ENCODE data around the gene BTBD19. TPM values are rescaled to one million over a fixed set of nuclear protein-coding genes. Genes with fewer than 3 reads are reported as not detected.

BTBD19 gene
- total and polyA plus RNA-seq, 9 of the 15 experiments (the other 6 are each of a cell fraction or from before 2014, with no cell fraction given), result 0.22 to 2.0 (median 0.95) TPM

DNA sequence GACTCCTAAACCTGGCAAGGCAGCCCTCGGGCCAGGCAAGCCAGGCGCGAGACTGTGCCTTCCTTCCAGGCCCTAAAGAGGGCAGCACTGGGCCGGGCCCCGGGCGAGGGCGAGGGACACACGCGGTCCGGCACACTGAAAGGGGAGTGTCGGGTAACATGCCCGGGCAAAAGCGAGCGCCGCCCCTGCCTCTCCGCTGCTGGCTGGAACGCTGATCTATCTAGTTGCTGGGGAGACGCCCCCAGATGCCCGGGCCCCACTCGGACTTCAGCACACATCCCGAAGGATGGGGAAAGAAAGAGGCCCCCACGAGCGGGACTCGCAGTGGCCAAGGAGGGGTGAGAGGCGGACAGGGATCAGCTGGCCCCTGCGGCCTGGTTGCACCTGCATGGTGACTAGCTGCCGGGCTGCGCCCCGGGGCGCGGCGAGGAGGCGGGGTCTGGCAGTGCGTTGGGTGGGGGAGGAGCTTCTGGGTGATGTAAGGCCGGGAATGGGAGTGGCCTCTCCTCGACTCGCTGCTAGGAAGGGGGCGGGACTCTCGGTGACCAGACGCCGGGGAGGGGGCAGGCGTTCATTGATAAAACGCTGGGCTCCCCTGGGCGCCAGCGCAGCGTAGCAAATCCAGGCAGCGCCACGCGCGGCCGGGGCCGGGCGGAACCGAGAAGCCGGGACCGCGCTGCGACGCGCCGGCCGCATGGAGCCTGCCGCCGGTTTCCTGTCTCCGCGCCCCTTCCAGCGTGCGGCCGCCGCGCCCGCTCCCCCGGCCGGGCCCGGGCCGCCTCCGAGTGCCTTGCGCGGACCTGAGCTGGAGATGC lies 8.3 kb upstream of the BTBD19 start, which contains the start of gene PLK3 (continued):
- TF ChIP-seq, protein P1, sequence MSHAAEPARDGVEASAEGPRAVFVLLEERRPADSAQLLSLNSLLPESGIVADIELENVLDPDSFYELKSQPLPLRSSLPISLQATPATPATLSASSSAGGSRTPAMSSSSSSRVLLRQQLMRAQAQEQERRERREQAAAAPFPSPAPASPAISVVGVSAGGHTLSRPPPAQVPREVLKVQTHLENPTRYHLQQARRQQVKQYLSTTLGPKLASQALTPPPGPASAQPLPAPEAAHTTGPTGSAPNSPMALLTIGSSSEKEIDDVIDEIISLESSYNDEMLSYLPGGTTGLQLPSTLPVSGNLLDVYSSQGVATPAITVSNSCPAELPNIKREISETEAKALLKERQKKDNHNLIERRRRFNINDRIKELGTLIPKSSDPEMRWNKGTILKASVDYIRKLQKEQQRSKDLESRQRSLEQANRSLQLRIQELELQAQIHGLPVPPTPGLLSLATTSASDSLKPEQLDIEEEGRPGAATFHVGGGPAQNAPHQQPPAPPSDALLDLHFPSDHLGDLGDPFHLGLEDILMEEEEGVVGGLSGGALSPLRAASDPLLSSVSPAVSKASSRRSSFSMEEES (CRISPR knock-in tag; IDR thresholded peaks at IDR 0.05), result no peak
- peak; percentile 64; the same call in 1 of the 2 replicates for TF ChIP-seq SMARCE1 (IDR thresholded peaks at IDR 0.05)
- peak; percentile 82; the same call in 1 of the 2 replicates for TF ChIP-seq E2F3 (CRISPR knock-in tag; IDR thresholded peaks at IDR 0.05)
- TF ChIP-seq TAF7 (tag; IDR thresholded peaks at IDR 0.05), result no peak
- TF ChIP-seq SP1 (CRISPR knock-in tag; IDR thresholded peaks at IDR 0.05), result peak; percentile 86; the same call in 1 of the 2 replicates
- no peak for TF ChIP-seq NR1H2 (CRISPR knock-in tag; IDR thresholded peaks at IDR 0.05)
- no peak for TF ChIP-seq ATF1 (CRISPR knock-in tag; IDR thresholded peaks at IDR 0.05)
- TF ChIP-seq ATF1 (tag; IDR thresholded peaks at IDR 0.05), result peak; percentile 90
- TF ChIP-seq NUFIP1 (IDR thresholded peaks at IDR 0.05; ENCODE audit: partially characterized antibody), result peak; percentile 62
- peak; percentile 68 for TF ChIP-seq ARID1B (IDR thresholded peaks at IDR 0.05)
- peak; percentile 98 for TF ChIP-seq NBN (IDR thresholded peaks at IDR 0.05; ENCODE audit: low read depth)
- TF ChIP-seq HDAC2 (IDR thresholded peaks at IDR 0.05), result peak; percentile 98
- peak; percentile 85 for TF ChIP-seq POLR2AphosphoS5 (IDR thresholded peaks at IDR 0.05; ENCODE audit: control insufficient read depth, insufficient read depth, low read depth, low read length)
- TF ChIP-seq, protein P2, sequence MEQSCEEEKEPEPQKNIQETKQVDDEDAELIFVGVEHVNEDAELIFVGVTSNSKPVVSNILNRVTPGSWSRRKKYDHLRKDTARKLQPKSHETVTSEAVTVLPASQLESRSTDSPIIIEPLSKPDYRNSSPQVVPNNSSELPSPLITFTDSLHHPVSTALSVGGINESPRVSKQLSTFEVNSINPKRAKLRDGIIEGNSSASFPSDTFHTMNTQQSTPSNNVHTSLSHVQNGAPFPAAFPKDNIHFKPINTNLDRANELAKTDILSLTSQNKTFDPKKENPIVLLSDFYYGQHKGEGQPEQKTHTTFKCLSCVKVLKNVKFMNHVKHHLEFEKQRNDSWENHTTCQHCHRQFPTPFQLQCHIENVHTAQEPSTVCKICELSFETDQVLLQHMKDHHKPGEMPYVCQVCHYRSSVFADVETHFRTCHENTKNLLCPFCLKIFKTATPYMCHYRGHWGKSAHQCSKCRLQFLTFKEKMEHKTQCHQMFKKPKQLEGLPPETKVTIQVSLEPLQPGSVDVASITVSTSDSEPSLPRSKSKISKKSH (CRISPR knock-in tag; IDR thresholded peaks at IDR 0.05), result no peak
- TF ChIP-seq, protein P3, sequence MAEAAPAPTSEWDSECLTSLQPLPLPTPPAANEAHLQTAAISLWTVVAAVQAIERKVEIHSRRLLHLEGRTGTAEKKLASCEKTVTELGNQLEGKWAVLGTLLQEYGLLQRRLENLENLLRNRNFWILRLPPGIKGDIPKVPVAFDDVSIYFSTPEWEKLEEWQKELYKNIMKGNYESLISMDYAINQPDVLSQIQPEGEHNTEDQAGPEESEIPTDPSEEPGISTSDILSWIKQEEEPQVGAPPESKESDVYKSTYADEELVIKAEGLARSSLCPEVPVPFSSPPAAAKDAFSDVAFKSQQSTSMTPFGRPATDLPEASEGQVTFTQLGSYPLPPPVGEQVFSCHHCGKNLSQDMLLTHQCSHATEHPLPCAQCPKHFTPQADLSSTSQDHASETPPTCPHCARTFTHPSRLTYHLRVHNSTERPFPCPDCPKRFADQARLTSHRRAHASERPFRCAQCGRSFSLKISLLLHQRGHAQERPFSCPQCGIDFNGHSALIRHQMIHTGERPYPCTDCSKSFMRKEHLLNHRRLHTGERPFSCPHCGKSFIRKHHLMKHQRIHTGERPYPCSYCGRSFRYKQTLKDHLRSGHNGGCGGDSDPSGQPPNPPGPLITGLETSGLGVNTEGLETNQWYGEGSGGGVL (CRISPR knock-in tag; IDR thresholded peaks at IDR 0.05), result no peak
- TF ChIP-seq, protein P4, sequence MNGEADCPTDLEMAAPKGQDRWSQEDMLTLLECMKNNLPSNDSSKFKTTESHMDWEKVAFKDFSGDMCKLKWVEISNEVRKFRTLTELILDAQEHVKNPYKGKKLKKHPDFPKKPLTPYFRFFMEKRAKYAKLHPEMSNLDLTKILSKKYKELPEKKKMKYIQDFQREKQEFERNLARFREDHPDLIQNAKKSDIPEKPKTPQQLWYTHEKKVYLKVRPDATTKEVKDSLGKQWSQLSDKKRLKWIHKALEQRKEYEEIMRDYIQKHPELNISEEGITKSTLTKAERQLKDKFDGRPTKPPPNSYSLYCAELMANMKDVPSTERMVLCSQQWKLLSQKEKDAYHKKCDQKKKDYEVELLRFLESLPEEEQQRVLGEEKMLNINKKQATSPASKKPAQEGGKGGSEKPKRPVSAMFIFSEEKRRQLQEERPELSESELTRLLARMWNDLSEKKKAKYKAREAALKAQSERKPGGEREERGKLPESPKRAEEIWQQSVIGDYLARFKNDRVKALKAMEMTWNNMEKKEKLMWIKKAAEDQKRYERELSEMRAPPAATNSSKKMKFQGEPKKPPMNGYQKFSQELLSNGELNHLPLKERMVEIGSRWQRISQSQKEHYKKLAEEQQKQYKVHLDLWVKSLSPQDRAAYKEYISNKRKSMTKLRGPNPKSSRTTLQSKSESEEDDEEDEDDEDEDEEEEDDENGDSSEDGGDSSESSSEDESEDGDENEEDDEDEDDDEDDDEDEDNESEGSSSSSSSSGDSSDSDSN (IDR thresholded peaks at IDR 0.05; ENCODE audit: borderline replicate concordance in 1 of 2, low read depth in 2 of 2, low read length in 2 of 2), result peak in 1 of 2 experiments; percentile 81; a peak in 2 of 4 replicates
- TF ChIP-seq, protein P5, sequence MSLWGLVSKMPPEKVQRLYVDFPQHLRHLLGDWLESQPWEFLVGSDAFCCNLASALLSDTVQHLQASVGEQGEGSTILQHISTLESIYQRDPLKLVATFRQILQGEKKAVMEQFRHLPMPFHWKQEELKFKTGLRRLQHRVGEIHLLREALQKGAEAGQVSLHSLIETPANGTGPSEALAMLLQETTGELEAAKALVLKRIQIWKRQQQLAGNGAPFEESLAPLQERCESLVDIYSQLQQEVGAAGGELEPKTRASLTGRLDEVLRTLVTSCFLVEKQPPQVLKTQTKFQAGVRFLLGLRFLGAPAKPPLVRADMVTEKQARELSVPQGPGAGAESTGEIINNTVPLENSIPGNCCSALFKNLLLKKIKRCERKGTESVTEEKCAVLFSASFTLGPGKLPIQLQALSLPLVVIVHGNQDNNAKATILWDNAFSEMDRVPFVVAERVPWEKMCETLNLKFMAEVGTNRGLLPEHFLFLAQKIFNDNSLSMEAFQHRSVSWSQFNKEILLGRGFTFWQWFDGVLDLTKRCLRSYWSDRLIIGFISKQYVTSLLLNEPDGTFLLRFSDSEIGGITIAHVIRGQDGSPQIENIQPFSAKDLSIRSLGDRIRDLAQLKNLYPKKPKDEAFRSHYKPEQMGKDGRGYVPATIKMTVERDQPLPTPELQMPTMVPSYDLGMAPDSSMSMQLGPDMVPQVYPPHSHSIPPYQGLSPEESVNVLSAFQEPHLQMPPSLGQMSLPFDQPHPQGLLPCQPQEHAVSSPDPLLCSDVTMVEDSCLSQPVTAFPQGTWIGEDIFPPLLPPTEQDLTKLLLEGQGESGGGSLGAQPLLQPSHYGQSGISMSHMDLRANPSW (CRISPR knock-in tag; IDR thresholded peaks at IDR 0.05), result 0 out of 2 replicates have a peak, but pooled peaks have one; percentile 84

Data from K562 (cell line).